Measurements from ENCODE around the gene SERPINE3. TPM values are rescaled to one million over a fixed set of nuclear protein-coding genes. Genes with fewer than 3 reads are reported as not detected.

Gene SERPINE3
- total RNA-seq, 1 donor from 2014 or later, result not detected

GRCh38 chr13:51321836-51322235 lies 17.7 kb upstream of the SERPINE3 start:
- no peaks in the 10 kb centered on the region for H3K4me1 Mint-ChIP-seq (ENCODE audit: unreplicated experiment)
- no peak for DNase-seq (ENCODE audit: low spot score)
- no peak overlapping the region for H3K27ac Mint-ChIP-seq (ENCODE audit: unreplicated experiment)
- peaks cover 3% of the 10 kb centered on the region for H3K27me3 Mint-ChIP-seq (ENCODE audit: unreplicated experiment)
- no peaks in the 10 kb centered on the region for H3K9me3 Mint-ChIP-seq (ENCODE audit: unreplicated experiment)
- no peaks in the 10 kb centered on the region for H3K36me3 Mint-ChIP-seq (ENCODE audit: low read depth, unreplicated experiment)
- no peak overlapping the region for H3K4me3 Mint-ChIP-seq (ENCODE audit: unreplicated experiment)
- no peak for TF ChIP-seq CTCF (IDR thresholded peaks at IDR 0.05; ENCODE audit: unreplicated experiment)

- no peak for TF ChIP-seq CTCF (IDR thresholded peaks at IDR 0.05; ENCODE audit: unreplicated experiment)
- H3K4me3 Mint-ChIP-seq (ENCODE audit: unreplicated experiment), result no peak overlapping the region
- H3K36me3 Mint-ChIP-seq (ENCODE audit: low read depth, unreplicated experiment), result no peaks in the 10 kb centered on the region
- no peaks in the 10 kb centered on the region for H3K9me3 Mint-ChIP-seq (ENCODE audit: unreplicated experiment)
- H3K4me1 Mint-ChIP-seq (ENCODE audit: unreplicated experiment), result no peaks in the 10 kb centered on the region
- no peak overlapping the region for H3K27ac Mint-ChIP-seq (ENCODE audit: unreplicated experiment)
- peaks cover 3% of the 10 kb centered on the region for H3K27me3 Mint-ChIP-seq (ENCODE audit: unreplicated experiment)
- DNase-seq (ENCODE audit: low spot score), result no peak
Observed at GRCh38 chr13:51322826-51323225, 16.7 kb upstream of the SERPINE3 start.

GRCh38 chr13:51323824-51324511 lies 15.5 kb upstream of the SERPINE3 start:
- H3K4me1 Mint-ChIP-seq (ENCODE audit: unreplicated experiment), result no peaks in the 10 kb centered on the region
- peaks cover 3% of the 10 kb centered on the region for H3K27me3 Mint-ChIP-seq (ENCODE audit: unreplicated experiment)
- H3K27ac Mint-ChIP-seq (ENCODE audit: unreplicated experiment), result no peak overlapping the region
- DNase-seq (ENCODE audit: low spot score), result no peak
- TF ChIP-seq CTCF (IDR thresholded peaks at IDR 0.05; ENCODE audit: unreplicated experiment), result no peak
- H3K4me3 Mint-ChIP-seq (ENCODE audit: unreplicated experiment), result no peak overlapping the region
- H3K9me3 Mint-ChIP-seq (ENCODE audit: unreplicated experiment), result no peaks in the 10 kb centered on the region
- no peaks in the 10 kb centered on the region for H3K36me3 Mint-ChIP-seq (ENCODE audit: low read depth, unreplicated experiment)

GRCh38 chr13:51324714-51325420 lies 14.6 kb upstream of the SERPINE3 start:
- no peak for DNase-seq (ENCODE audit: low spot score)
- Mint-ChIP-seq H3K4me3 (ENCODE audit: unreplicated experiment) (no peak overlapping the region), H3K27me3 (ENCODE audit: unreplicated experiment) (no peaks in the 10 kb centered on the region), H3K4me1 (ENCODE audit: unreplicated experiment) (no peaks in the 10 kb centered on the region), H3K27ac (ENCODE audit: unreplicated experiment) (no peak overlapping the region), H3K36me3 (ENCODE audit: low read depth, unreplicated experiment) (no peaks in the 10 kb centered on the region), H3K9me3 (ENCODE audit: unreplicated experiment) (no peaks in the 10 kb centered on the region)
- no peak for TF ChIP-seq CTCF (IDR thresholded peaks at IDR 0.05; ENCODE audit: unreplicated experiment)

GRCh38 chr13:51325837-51326236 lies 13.7 kb upstream of the SERPINE3 start:
- Mint-ChIP-seq H3K36me3 (ENCODE audit: low read depth, unreplicated experiment) (no peaks in the 10 kb centered on the region), H3K9me3 (ENCODE audit: unreplicated experiment) (no peaks in the 10 kb centered on the region), H3K4me1 (ENCODE audit: unreplicated experiment) (no peaks in the 10 kb centered on the region), H3K27ac (ENCODE audit: unreplicated experiment) (no peak overlapping the region), H3K27me3 (ENCODE audit: unreplicated experiment) (no peaks in the 10 kb centered on the region), H3K4me3 (ENCODE audit: unreplicated experiment) (no peak overlapping the region)
- no peak for TF ChIP-seq CTCF (IDR thresholded peaks at IDR 0.05; ENCODE audit: unreplicated experiment)
- DNase-seq (ENCODE audit: low spot score), result no peak

All from endothelial cell (in vitro differentiated cells).